Measurements from ENCODE around the gene CA5A. TPM values are rescaled to one million over a fixed set of nuclear protein-coding genes. Genes with fewer than 3 reads are reported as not detected.

CA5A gene
- total and polyA plus RNA-seq, 2 experiments from 2014 or later, result 1.0 to 1.9 TPM

DNA sequence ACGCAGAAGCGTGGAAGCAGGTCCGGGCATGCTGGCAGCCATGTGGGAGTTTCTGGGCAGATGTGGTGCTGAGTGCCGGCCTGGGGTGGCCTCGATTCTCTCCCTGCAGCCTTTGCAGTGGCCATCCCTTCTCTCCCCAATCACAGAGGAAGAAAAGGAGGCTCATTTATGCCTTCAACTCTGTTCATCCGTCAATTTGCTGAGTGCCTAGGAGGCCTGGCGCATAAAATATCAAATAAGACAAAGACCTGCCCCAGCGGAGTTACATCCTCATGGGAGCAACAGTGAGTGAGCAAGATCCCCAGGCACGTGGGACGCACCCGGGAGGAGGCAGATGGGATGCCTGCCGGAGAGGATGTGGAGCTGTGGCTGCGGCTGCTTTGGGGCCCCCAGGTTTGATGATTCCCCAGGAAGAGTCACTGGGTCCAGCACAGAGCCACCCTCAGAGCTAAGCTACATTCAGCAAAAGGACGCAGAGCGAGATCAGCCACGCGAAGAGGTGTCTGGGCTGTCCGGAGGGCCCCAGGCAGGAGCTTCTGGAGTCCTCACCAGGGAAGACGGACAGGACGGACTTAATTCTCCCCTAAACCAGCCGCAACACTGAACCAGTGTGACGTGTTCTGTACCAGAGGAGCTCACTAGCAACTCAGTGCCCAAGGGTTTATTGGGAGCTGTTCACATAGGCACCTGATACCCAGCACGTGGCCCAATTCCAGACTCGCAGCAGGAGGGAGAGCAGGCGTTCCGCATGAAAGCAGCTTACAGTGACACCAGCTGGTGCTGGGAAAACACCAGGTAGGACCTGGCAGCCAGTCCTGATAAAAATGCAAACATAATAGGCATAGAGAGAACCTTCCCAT lies 11.3 kb downstream of the CA5A start:
- no peaks in the 10 kb centered on the region for H4K20me1 ChIP-seq (ENCODE audit: insufficient read depth, poor library complexity, severe bottlenecking)

DNA sequence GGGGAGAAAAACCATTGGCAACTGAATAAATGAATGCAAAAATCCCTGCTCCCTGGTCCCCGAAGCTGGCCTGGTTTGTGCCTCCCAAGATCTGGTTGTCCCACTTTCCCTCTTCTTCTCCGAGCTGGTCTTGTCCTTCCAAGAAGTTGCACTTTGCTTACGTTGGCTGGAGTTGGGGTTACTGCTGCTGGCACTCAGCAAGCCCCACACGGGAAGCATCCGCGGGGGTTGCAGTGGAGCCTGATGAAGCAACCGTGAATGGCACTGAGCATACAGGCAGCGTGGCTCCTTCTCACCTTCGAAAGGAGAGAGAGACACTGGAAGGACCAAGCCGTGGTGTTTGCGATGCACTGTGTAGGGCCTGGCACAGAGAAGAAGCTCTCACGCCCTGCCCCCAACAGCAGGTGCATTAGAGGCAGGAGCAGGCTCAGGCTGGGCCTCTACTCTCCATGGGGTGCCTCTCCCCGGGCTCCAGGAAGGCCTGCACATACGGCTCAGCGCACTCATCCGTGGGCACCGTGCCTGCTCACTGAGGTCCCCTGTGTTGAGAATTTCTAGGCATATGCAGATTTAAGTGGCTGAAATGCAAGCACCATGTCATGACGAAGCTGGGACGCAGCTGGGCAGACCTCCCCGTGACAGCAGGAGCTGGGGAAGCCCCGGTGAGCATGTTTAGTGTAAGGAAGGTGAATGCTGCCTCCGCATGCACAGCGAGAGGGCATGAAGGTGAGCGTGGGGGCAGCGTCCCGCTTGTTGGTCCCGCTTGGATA lies 12.1 kb downstream of the CA5A start:
- no peak for DNase-seq (ENCODE audit: low spot score)
- Histone ChIP-seq H3K4me1 (ENCODE audit: insufficient read depth) (no peaks in the 10 kb centered on the region), H3K4me3 (no peak overlapping the region), H2AFZ (no peak overlapping the region), H3K36me3 (replicated peaks; ENCODE audit: insufficient read depth, low read depth) (no peaks in the 10 kb centered on the region), H3K9me3 (ENCODE audit: low read depth) (no peaks in the 10 kb centered on the region), H3K9me2 (replicated peaks; ENCODE audit: insufficient read depth) (no peaks in the 10 kb centered on the region), H3K27ac (no peak overlapping the region), H3K4me2 (no peak overlapping the region), H3K79me2 (no peaks in the 10 kb centered on the region), H3K27me3 (no peaks in the 10 kb centered on the region), H4K20me1 (ENCODE audit: insufficient read depth, poor library complexity, severe bottlenecking) (no peaks in the 10 kb centered on the region)
- WGBS (ENCODE audit: low lambda C conversion rate, missing lambda C conversion rate), result 90% methylated on average over 27 of the region's 27 CpGs
- no peak for TF ChIP-seq EZH2phosphoT487 (IDR thresholded peaks at IDR 0.05; ENCODE audit: low read depth, severe bottlenecking, unreplicated experiment)
- TF ChIP-seq EZH2 (IDR thresholded peaks at IDR 0.05; ENCODE audit: borderline replicate concordance), result no peak

More for the DNA sequence above, 11.3 kb downstream of the CA5A start:
- no peak overlapping the region for H3K4me2 ChIP-seq
- H3K27ac ChIP-seq, result no peak overlapping the region
- DNase-seq (ENCODE audit: low spot score), result no peak
- H2AFZ ChIP-seq, result no peak overlapping the region
- TF ChIP-seq EZH2 (IDR thresholded peaks at IDR 0.05; ENCODE audit: borderline replicate concordance) (no peak), EZH2phosphoT487 (IDR thresholded peaks at IDR 0.05; ENCODE audit: low read depth, severe bottlenecking, unreplicated experiment) (no peak)
- TF ChIP-seq, protein P1, sequence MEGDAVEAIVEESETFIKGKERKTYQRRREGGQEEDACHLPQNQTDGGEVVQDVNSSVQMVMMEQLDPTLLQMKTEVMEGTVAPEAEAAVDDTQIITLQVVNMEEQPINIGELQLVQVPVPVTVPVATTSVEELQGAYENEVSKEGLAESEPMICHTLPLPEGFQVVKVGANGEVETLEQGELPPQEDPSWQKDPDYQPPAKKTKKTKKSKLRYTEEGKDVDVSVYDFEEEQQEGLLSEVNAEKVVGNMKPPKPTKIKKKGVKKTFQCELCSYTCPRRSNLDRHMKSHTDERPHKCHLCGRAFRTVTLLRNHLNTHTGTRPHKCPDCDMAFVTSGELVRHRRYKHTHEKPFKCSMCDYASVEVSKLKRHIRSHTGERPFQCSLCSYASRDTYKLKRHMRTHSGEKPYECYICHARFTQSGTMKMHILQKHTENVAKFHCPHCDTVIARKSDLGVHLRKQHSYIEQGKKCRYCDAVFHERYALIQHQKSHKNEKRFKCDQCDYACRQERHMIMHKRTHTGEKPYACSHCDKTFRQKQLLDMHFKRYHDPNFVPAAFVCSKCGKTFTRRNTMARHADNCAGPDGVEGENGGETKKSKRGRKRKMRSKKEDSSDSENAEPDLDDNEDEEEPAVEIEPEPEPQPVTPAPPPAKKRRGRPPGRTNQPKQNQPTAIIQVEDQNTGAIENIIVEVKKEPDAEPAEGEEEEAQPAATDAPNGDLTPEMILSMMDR (IDR thresholded peaks at IDR 0.05; ENCODE audit: poor library complexity), result no peak
- no peaks in the 10 kb centered on the region for H3K9me3 ChIP-seq (ENCODE audit: low read depth)
- H3K4me3 ChIP-seq, result no peak overlapping the region
- H3K9me2 ChIP-seq (replicated peaks; ENCODE audit: insufficient read depth), result no peaks in the 10 kb centered on the region
- no peaks in the 10 kb centered on the region for H3K36me3 ChIP-seq (replicated peaks; ENCODE audit: insufficient read depth, low read depth)
- no peaks in the 10 kb centered on the region for H3K27me3 ChIP-seq
- H3K79me2 ChIP-seq, result no peaks in the 10 kb centered on the region
- 82% methylated on average over 26 of the region's 26 CpGs for WGBS (ENCODE audit: low lambda C conversion rate, missing lambda C conversion rate)
- H3K4me1 ChIP-seq (ENCODE audit: insufficient read depth), result no peaks in the 10 kb centered on the region

DNA sequence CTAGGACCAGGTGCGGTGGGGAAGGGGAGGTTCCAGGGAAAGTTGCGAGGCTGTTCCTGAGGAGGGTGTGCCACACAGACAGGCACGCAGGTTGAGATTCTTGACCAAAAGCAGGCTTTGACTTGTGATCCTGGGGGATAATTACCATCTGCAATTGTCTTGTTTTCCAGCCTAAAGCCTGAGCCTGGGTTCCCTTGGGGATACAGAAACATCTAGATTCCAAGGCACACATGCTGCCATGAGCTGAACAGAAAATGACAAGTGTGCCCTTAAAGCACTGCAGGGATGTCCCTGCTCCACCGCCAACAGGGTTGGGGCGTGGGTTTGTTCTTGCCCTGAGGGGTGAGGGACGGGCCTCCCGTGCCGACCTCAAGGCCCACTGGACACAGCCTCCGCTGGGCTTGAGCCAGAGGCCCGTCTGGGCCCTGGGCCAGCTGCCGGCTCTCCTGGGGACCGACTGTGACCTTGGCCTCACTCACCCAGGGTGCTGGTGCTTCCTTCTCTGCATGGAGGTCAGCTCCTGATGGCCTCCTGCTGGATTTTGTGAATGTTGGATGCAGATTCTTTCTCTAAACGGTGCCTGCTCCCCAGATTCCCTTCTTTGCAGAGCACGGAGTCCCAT lies 14.0 kb downstream of the CA5A start:
- no peaks in the 10 kb centered on the region for H3K4me1 ChIP-seq (ENCODE audit: insufficient read depth)
- no peak overlapping the region for H3K27ac ChIP-seq
- 88% methylated on average over 14 of the region's 14 CpGs for WGBS (ENCODE audit: low lambda C conversion rate, missing lambda C conversion rate)
- no peak overlapping the region for H2AFZ ChIP-seq
- no peak overlapping the region for H3K4me2 ChIP-seq
- no peaks in the 10 kb centered on the region for H4K20me1 ChIP-seq (ENCODE audit: insufficient read depth, poor library complexity, severe bottlenecking)
- H3K36me3 ChIP-seq (replicated peaks; ENCODE audit: insufficient read depth, low read depth), result no peaks in the 10 kb centered on the region
- no peaks in the 10 kb centered on the region for H3K79me2 ChIP-seq
- DNase-seq (ENCODE audit: low spot score), result no peak
- no peaks in the 10 kb centered on the region for H3K27me3 ChIP-seq
- no peaks in the 10 kb centered on the region for H3K9me3 ChIP-seq (ENCODE audit: low read depth)
- TF ChIP-seq EZH2phosphoT487 (IDR thresholded peaks at IDR 0.05; ENCODE audit: low read depth, severe bottlenecking, unreplicated experiment), result no peak
- no peak for TF ChIP-seq EZH2 (IDR thresholded peaks at IDR 0.05; ENCODE audit: borderline replicate concordance)
- H3K9me2 ChIP-seq (replicated peaks; ENCODE audit: insufficient read depth), result no peaks in the 10 kb centered on the region
- no peak overlapping the region for H3K4me3 ChIP-seq

DNA sequence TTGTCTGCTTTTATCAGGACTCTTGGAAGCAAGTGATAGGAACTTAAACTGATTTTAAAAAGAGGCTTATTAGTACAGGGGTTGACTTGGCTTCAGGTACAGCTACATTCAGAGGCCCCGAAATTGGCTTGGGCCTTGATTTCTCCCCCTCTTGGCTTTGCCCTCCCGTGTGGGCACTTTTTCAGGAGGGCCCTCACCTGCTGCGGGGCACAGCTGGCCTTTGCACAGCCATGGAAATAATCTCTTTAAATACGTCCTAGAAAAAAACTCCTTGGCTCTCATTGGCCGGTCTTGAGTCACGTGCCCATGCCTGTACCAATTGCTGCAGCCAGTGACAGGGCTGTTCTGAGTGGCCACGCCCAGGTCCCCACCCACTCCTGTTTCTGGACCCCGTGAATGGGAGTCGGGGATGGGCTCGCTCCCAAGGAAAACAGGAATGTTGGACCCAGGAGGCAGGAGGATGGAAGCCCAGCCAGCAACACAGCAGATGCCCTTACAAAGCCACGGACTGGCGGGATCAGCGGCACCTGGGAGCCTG lies 15.0 kb downstream of the CA5A start:
- Histone ChIP-seq H3K36me3 (replicated peaks; ENCODE audit: insufficient read depth, low read depth) (no peaks in the 10 kb centered on the region), H2AFZ (no peak overlapping the region), H3K4me3 (no peak overlapping the region), H3K4me2 (no peak overlapping the region), H3K4me1 (ENCODE audit: insufficient read depth) (no peaks in the 10 kb centered on the region), H3K9me3 (ENCODE audit: low read depth) (no peaks in the 10 kb centered on the region), H3K79me2 (no peaks in the 10 kb centered on the region), H3K27me3 (no peaks in the 10 kb centered on the region), H3K27ac (no peak overlapping the region), H4K20me1 (ENCODE audit: insufficient read depth, poor library complexity, severe bottlenecking) (no peaks in the 10 kb centered on the region), H3K9me2 (replicated peaks; ENCODE audit: insufficient read depth) (no peaks in the 10 kb centered on the region)
- no peak for TF ChIP-seq EZH2phosphoT487 (IDR thresholded peaks at IDR 0.05; ENCODE audit: low read depth, severe bottlenecking, unreplicated experiment)
- TF ChIP-seq EZH2 (IDR thresholded peaks at IDR 0.05; ENCODE audit: borderline replicate concordance), result no peak
- TF ChIP-seq, protein P1 (IDR thresholded peaks at IDR 0.05; ENCODE audit: poor library complexity), result no peak
- WGBS (ENCODE audit: low lambda C conversion rate, missing lambda C conversion rate), result 88% methylated on average over 13 of the region's 13 CpGs
- no peak for DNase-seq (ENCODE audit: low spot score)
